Testis (tissue), 3 donors: Measurements from ENCODE around the gene HDGFL2. TPM values are rescaled to one million over a fixed set of nuclear protein-coding genes. Genes with fewer than 3 reads are reported as not detected.

ENCODE experiments used
- DNase-seq: peaks from one replicate; pipeline ENCODE4 v3.0.0-alpha.2; 2019
- H3K27ac ChIP-seq, 2 donors: fragments of 200-600 bp; sonication (generic); one replicate each; pipeline ENCODE4 v1.5.1; 2019
- H3K27me3 ChIP-seq: fragments of 200-600 bp; sonication (generic); one replicate; pipeline ENCODE4 v1.5.1; 2019
- H3K36me3 ChIP-seq: fragments of 200-600 bp; sonication (generic); one replicate; pipeline ENCODE4 v1.5.1; 2017; ENCODE audit warnings: low read depth; ENCODE audit errors: missing control alignments
- H3K4me1 ChIP-seq: fragments of 200-600 bp; sonication (generic); one replicate; pipeline ENCODE4 v1.5.1; 2019
- H3K4me3 ChIP-seq, 2 donors: fragments of 200-600 bp; sonication (generic); one replicate each; pipeline ENCODE4 v1.5.1; 2017 to 2019
- H3K9me3 ChIP-seq: fragments of 200-600 bp; sonication (generic); one replicate; pipeline ENCODE4 v1.5.1; 2017
- CTCF ChIP-seq, 3 experiments: fragments of 450-650 bp in 2 of 3; fragments of 200-600 bp in 1 of 3; sonication (generic) in 1 of 3; IDR thresholded peaks; one replicate each; pipeline ENCODE4 v1.5.1; 2016 to 2019; ENCODE audit warnings: antibody characterized with exemption in 3 of 3, mild to moderate bottlenecking in 2 of 3, moderate library complexity in 1 of 3
- POLR2A ChIP-seq: fragments of 450-650 bp; IDR thresholded peaks from one replicate; pipeline ENCODE4 v1.6.1; 2017; ENCODE audit warnings: antibody characterized with exemption, mild to moderate bottlenecking, moderate library complexity
- WGBS, 2 donors: methylation state at CpG; one replicate each; pipeline ENCODE4 v1.1.5; 2018; 5-methylcytosine and 5-hydroxymethylcytosine counted together
- intact Hi-C: fragments of 100-400 bp; cut with DNase I; formaldehyde crosslinking; loops from one replicate; pipeline ENCODE4 v1.15.1; 2023; ENCODE audit warnings: low total_unique reads
- polyA plus RNA-seq: library from polyadenylated mRNA; stranded (reverse); fragments of 350-450 nt; fragmentation: Illumina TruSeq; extraction: RNeasy Lipid Tissue Mini Kit (QIAGEN cat#74804); gene quantifications from one replicate; pipeline ENCODE4 v1.2.3, GENCODE V29; 2014; ENCODE audit warnings: low read depth, low replicate concordance; ENCODE audit not compliant: insufficient read depth
- total RNA-seq, 2 donors: library from RNA; depleted of rRNA; stranded (reverse); fragments of >200 nt; gene quantifications; one replicate each; pipeline ENCODE4 v1.2.3, GENCODE V29; 2016

The HDGFL2 gene
- total and polyA plus RNA-seq, 3 donors from 2014 or later, result 81.4 to 141 (median 95.8) TPM

DNA sequence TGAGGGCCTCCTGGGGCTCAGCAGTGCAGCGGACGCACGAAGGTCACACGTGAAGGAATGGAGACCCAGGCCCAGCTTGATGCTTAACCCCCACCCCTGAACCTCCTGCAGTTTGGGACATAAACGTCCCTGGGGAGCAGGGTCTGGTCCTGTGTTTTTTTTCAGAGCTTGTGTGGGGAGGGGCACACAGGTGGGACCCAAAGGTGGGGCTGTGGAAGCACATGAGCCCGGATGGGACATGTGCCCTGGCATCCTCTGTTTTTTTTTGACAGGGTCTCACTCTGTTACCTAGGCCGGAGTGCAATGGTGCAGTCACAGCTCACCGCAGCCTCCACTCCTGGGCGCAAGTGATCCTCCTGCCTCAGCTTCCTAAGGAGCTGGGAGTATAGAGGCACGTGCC is 35.0 kb upstream of the HDGFL2 start:
- intact Hi-C loops, result no loop called here
- no peaks in the 10 kb centered on the region for H3K27me3 ChIP-seq
- no peaks in the 10 kb centered on the region for H3K4me1 ChIP-seq
- no peaks in the 10 kb centered on the region for H3K9me3 ChIP-seq
- H3K36me3 ChIP-seq, result no peaks in the 10 kb centered on the region
- no peak overlapping the region for H3K4me3 ChIP-seq
- no peak overlapping the region for H3K27ac ChIP-seq
- TF ChIP-seq POLR2A (no peak), CTCF (IDR thresholded peaks at IDR 0.05) (no peak)
- no peak for DNase-seq
- WGBS, 2 donors, result 95 to 98% methylated on average over 8 to 10 of the region's 10 CpGs

DNA sequence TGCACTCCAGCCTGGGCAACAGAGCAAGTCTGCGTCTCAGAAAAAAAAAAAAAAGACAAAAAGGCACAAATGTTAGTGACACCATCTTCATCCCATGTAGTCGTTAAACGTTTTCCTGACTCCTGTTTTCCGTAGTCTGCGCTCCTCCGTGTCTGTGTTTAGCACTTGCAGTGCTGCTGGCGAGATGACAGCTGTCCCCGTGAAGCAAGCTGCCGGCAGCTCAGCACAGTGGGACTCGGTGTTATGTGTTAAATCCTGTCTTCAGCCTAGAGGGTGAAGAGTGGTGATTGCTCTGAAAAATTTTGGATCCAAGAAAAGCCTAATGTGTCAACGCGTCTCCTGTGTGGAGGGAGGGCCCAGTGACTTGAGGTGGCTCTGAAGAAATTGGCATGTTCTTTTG is 32.9 kb upstream of the HDGFL2 start:
- Histone ChIP-seq H3K27me3 (no peaks in the 10 kb centered on the region), H3K27ac (no peak overlapping the region), H3K9me3 (no peaks in the 10 kb centered on the region), H3K4me3 (no peak overlapping the region), H3K4me1 (no peaks in the 10 kb centered on the region), H3K36me3 (no peaks in the 10 kb centered on the region)
- no peak for DNase-seq
- 85 to 94% methylated on average over 12 of the region's 12 CpGs for WGBS, 2 donors
- intact Hi-C loops, result no loop called here
- TF ChIP-seq POLR2A (no peak), CTCF (IDR thresholded peaks at IDR 0.05) (no peak)

DNA sequence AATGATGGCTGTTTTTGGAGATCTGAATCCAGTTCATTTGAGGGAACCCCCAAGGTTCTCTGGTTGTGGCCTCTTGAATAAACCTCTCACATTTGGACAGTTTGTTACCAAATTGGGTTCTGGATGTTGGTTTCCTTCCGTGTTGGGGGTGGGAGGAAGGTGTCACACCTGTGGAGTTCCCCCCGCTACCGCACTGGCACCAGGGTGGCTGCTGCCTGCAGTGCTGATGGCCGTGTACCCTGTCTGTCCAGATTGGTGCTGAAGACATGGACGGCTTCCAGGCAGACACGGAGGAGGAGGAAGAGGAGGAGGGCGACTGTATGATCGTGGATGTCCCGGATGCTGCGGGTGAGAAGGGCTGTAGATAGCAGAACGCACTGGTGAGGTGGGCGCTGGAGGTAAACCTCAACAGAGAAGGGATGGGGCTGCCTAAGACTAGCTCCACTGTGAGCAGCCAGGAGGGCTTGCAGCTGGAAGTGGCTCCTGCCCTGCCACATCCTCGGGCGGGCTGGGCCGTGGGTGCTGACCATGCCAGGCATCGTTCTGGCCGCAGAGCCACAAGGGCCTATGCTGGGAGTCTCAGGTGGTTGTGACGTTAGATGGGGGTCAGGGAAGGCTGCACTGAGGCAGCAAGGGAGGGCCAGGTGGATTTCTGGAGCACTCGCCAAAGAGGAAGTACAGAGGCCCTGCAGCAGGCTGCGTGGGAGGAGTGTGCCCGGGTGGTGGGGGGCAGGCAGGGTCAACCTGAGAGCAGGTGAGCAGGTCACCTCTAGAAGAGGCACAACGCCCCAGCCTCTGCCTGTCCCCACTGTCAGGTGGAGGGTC is 29.9 kb upstream of the HDGFL2 start:
- Histone ChIP-seq H3K36me3 (no peaks in the 10 kb centered on the region), H3K4me1 (peaks cover 11% of the 10 kb centered on the region), H3K9me3 (no peaks in the 10 kb centered on the region), H3K27me3 (no peaks in the 10 kb centered on the region), H3K27ac (no peak overlapping the region), H3K4me3 (no peak overlapping the region)
- 61 to 73% methylated on average over 15 to 22 of the region's 22 CpGs for WGBS, 2 donors
- DNase-seq, result no peak
- no peak for TF ChIP-seq POLR2A
- no peak for TF ChIP-seq CTCF (IDR thresholded peaks at IDR 0.05)
- intact Hi-C loops, result no loop called here

GRCh38 chr19:4442819-4443146 is 29.3 kb upstream of the HDGFL2 start:
- H3K9me3 ChIP-seq, result no peaks in the 10 kb centered on the region
- H3K27ac ChIP-seq, result no peak overlapping the region
- no peaks in the 10 kb centered on the region for H3K27me3 ChIP-seq
- intact Hi-C loops, result no loop called here
- H3K4me1 ChIP-seq, result peaks cover 11% of the 10 kb centered on the region
- no peak overlapping the region for H3K4me3 ChIP-seq
- no peaks in the 10 kb centered on the region for H3K36me3 ChIP-seq
- no peak for TF ChIP-seq CTCF (IDR thresholded peaks at IDR 0.05)
- no peak for TF ChIP-seq POLR2A
- WGBS, 2 donors, result 83 to 87% methylated on average over 8 to 10 of the region's 10 CpGs
- DNase-seq, result no peak

DNA sequence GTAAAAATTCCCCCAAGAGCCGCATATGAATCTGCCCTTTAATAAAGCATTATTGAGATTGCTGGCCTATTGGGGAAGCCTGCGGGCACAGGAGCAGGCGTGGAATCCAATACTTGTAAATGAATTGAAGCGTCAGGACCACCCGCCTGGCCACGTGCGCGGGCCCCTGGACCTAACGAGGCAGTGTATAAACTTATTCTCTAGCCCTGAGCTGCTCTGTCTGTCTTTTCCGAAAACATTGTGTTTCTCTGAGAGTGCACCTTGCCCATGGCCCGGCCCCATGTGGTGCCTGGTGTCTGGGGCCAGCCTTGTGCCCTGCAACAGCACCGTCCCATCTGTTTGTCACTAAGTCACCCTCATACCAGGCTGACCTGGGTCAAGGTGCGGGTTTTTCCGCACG is 28.9 kb upstream of the HDGFL2 start:
- Histone ChIP-seq H3K27me3 (no peaks in the 10 kb centered on the region), H3K4me3 (no peak overlapping the region), H3K4me1 (peaks cover 11% of the 10 kb centered on the region), H3K27ac (no peak overlapping the region), H3K9me3 (no peaks in the 10 kb centered on the region), H3K36me3 (no peaks in the 10 kb centered on the region)
- DNase-seq, result no peak
- intact Hi-C loops, result no loop called here
- TF ChIP-seq CTCF (IDR thresholded peaks at IDR 0.05), result no peak
- TF ChIP-seq POLR2A, result no peak
- WGBS, 2 donors, result 90 to 94% methylated on average over 12 to 15 of the region's 15 CpGs
